RWPE2 (cell line): Measurements from ENCODE around the gene SDF2.

Experiments used
- ATAC-seq: fragments of 200-7000 bp; cut with Tn5 transposase; 3 replicates; pipeline ENCODE4 v1.9.1; 2021; ENCODE audit warnings: low read depth
- DNase-seq: peaks from one replicate; pipeline ENCODE4 v3.0.0-alpha.2; 2020; ENCODE audit warnings: low spot score
- H3K27ac ChIP-seq: fragments of 450-650 bp; 2 replicates; pipeline ENCODE4 v1.5.1; 2017; ENCODE audit warnings: mild to moderate bottlenecking; ENCODE audit not compliant: poor library complexity, severe bottlenecking
- H3K27me3 ChIP-seq: fragments of 250-450 bp; sonication (Bioruptor Pico); 2 replicates; pipeline ENCODE4 v1.5.1; 2021; ENCODE audit warnings: mild to moderate bottlenecking, moderate library complexity; ENCODE audit not compliant: insufficient read depth, poor library complexity, severe bottlenecking
- H3K36me3 ChIP-seq: fragments of 250-450 bp; sonication (Bioruptor Pico); 2 replicates; pipeline ENCODE4 v1.5.1; 2020; ENCODE audit warnings: low read depth, mild to moderate bottlenecking, moderate library complexity
- H3K4me1 ChIP-seq: fragments of 250-450 bp; sonication (Bioruptor Pico); 2 replicates; pipeline ENCODE4 v1.5.1; 2021; ENCODE audit warnings: mild to moderate bottlenecking, moderate library complexity; ENCODE audit not compliant: insufficient read depth, poor library complexity, severe bottlenecking
- H3K4me3 ChIP-seq: fragments of 250-450 bp; sonication (Bioruptor Pico); 2 replicates; pipeline ENCODE4 v1.5.1; 2021; ENCODE audit warnings: mild to moderate bottlenecking, moderate library complexity; ENCODE audit not compliant: severe bottlenecking
- H3K9me3 ChIP-seq: fragments of 250-450 bp; sonication (Bioruptor Pico); 2 replicates; pipeline ENCODE4 v1.5.1; 2021; ENCODE audit warnings: mild to moderate bottlenecking, moderate library complexity; ENCODE audit not compliant: severe bottlenecking
- CTCF ChIP-seq: fragments of 450-650 bp; IDR thresholded peaks from one replicate; pipeline ENCODE4 v1.5.1; 2017; ENCODE audit warnings: mild to moderate bottlenecking, moderate library complexity; ENCODE audit not compliant: poor library complexity, severe bottlenecking

Gene SDF2

DNA sequence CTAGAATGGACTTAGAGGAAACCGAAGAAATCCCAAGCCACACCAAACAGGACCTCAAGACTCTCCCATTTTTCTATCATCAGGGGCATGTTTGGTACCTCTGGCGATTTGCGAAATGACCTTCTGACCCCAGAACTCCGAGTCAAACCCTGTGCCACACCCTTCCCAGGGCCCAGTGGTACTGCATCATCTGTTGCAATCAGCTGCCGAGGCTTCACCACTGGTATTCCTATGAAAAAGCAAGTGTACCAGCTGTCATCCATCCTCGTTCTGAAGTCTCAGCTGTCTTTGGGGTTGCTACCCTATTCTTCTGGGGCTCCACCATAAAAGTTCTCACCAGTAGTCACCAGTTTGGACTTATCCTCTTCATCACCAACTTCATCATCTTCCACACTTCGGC, 45.4 kb downstream of the SDF2 start:
- DNase-seq (no peak), ATAC-seq (no peak)
- H3K27ac ChIP-seq, result no peak overlapping the region
- TF ChIP-seq CTCF, result no peak
- H3K4me1 ChIP-seq, result no peaks in the 10 kb centered on the region
- H3K4me3 ChIP-seq, result no peak overlapping the region
- peaks cover 89% of the 10 kb centered on the region for H3K36me3 ChIP-seq
- no peaks in the 10 kb centered on the region for H3K9me3 ChIP-seq
- H3K27me3 ChIP-seq, result no peaks in the 10 kb centered on the region

DNA sequence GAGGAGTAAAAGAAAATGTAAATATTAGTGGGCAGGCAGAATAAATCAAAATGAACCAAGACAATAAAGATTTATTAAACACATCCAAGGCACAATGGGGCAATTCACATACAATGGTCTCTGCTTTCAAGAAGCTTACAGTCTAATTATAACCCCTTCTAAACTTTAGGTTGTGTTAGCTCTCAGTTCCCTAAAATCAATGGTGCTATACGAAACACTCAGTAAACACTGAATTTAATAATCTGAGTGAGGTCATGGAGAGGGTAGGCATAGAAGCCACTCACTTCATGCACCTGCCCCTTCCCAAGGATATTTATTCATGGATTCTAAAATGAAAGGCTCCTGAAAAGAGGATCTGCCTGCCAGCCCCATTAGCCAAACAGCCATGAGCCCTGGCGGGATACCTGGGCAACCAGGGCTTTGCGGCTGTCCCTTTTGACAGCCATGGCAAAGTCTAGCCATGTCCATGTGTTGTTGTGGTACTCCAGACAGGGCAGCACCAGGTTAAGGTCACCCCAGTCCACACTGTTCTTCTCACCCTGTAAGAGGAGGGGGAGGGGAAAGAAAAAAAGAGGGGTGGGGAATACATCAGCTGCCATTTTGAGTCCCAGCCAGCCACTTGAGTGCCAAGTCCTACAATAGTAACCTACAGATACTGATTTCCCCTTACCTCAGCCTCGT, 46.3 kb downstream of the SDF2 start:
- Histone ChIP-seq H3K27ac (no peak overlapping the region), H3K4me1 (no peaks in the 10 kb centered on the region), H3K4me3 (no peak overlapping the region), H3K36me3 (peaks cover 80% of the 10 kb centered on the region), H3K27me3 (no peaks in the 10 kb centered on the region), H3K9me3 (no peaks in the 10 kb centered on the region)
- no peak for TF ChIP-seq CTCF
- no peak for DNase-seq
- no peak for ATAC-seq

- TF ChIP-seq CTCF, result no peak
Measured at GRCh38 chr17:28613931-28614381, 47.8 kb downstream of the SDF2 start, which contains the start of gene RSKR. Gene RSKR (minus strand): TSS chr17:28614185. CDS start chr17:28614161, 24 bp downstream.

DNA sequence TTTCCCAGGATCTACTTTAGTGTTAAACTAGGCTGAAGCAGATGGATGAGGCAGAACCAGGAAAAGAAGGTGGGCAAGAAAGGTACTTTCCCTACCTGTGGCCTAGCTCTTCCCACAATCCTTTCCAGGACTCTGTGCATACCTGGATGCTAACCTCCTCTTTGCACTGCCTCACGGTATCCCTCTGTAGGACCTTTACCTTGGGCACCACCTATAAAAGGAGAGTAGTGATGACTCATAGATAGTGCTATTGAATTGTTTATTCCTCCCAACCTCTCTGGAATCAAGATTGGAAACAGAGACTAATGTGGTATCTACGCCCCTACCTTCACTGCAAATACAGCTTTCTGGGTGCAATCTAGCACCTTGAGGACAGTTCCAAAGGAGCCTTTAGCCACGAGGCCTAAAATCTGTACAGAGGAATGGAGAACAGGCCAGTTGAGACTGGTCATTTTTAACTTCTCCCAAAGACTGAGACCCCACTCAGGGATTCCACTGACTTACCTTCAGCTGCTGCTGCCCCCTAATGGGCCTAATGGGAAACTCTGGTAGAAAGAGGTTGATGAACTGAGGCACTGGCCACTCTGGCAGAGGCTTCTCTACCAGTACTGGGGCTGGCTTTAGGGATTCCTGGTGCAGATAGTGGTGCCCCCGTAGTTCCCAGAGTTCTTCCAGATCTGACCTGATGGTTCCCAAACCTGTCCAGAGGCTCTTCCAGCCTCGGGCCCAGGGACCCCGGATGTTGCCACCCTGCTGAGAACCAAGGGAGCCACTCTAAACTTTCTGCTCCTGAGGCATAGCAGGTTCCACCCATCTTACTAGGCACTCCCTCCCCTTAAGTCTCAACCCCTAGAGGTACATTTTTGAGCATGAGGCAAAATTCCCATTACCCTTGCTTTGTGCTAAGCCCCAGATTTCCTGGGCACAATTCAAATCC, 48.5 kb downstream of the SDF2 start:
- DNase-seq (no peak), ATAC-seq (peak; percentile 50)
- Histone ChIP-seq H3K27ac (no peak overlapping the region), H3K4me3 (no peak overlapping the region), H3K27me3 (no peaks in the 10 kb centered on the region), H3K9me3 (no peaks in the 10 kb centered on the region), H3K36me3 (peaks cover 62% of the 10 kb centered on the region), H3K4me1 (no peaks in the 10 kb centered on the region)
- peak; percentile 59 for TF ChIP-seq CTCF

More at GRCh38 chr17:28613931-28614381, 47.8 kb downstream of the SDF2 start, which contains the start of gene RSKR:
- peaks cover 65% of the 10 kb centered on the region for H3K36me3 ChIP-seq
- DNase-seq, result no peak
- H3K27me3 ChIP-seq, result no peaks in the 10 kb centered on the region
- no peak within 1 kb of the TSS for H3K27ac ChIP-seq
- ATAC-seq, result no peak
- no peaks in the 10 kb centered on the region for H3K4me1 ChIP-seq
- H3K9me3 ChIP-seq, result no peaks in the 10 kb centered on the region
- no peak within 1 kb of the TSS for H3K4me3 ChIP-seq
